Lung (tissue), 12 donors: ENCODE results near the gene ARHGAP45. TPM values are rescaled to one million over a fixed set of nuclear protein-coding genes. Genes with fewer than 3 reads are reported as not detected.

ENCODE experiments used
- ATAC-seq: fragments of 200-7000 bp; cut with Tn5 transposase; one replicate; pipeline ENCODE4 v1.9.1; 2020; ENCODE audit warnings: moderate number of reproducible peaks; ENCODE audit not compliant: insufficient read depth, low FRiP score
- DNase-seq, 3 donors: peaks; one replicate each; pipeline ENCODE4 v3.0.0-alpha.2; 2013 to 2017
- H3K27ac ChIP-seq, 2 donors: one replicate each; pipeline ENCODE4 v1.5.1; 2013; ENCODE audit warnings: mild to moderate bottlenecking in 2 of 2, moderate library complexity in 2 of 2, control low read depth in 1 of 2, inconsistent platforms in 1 of 2, low read depth in 1 of 2, low read length in 1 of 2
- H3K27me3 ChIP-seq, 3 donors: one replicate each; pipeline ENCODE4 v1.5.1; 2013; ENCODE audit warnings: low read length in 2 of 3; ENCODE audit not compliant: control insufficient read depth in 3 of 3, insufficient read depth in 3 of 3
- H3K36me3 ChIP-seq, 4 donors: one replicate each; pipeline ENCODE4 v1.5.1; 2013; ENCODE audit warnings: low read length in 4 of 4, mild to moderate bottlenecking in 1 of 4, moderate library complexity in 1 of 4; ENCODE audit not compliant: control insufficient read depth in 4 of 4, insufficient read depth in 4 of 4
- H3K4me1 ChIP-seq, 5 donors: one replicate each; pipeline ENCODE4 v1.5.1; 2013; ENCODE audit warnings: low read length in 5 of 5, mild to moderate bottlenecking in 2 of 5, moderate library complexity in 1 of 5; ENCODE audit not compliant: control insufficient read depth in 5 of 5, insufficient read depth in 5 of 5
- H3K4me3 ChIP-seq: one replicate; pipeline ENCODE4 v1.5.1; 2013; ENCODE audit warnings: mild to moderate bottlenecking, control low read depth, moderate library complexity
- H3K9ac ChIP-seq, 2 donors: one replicate each; pipeline ENCODE4 v1.5.1; 2013; ENCODE audit warnings: low read length in 2 of 2, control low read depth in 1 of 2; ENCODE audit not compliant: insufficient read depth in 1 of 2
- H3K9me3 ChIP-seq, 4 donors: one replicate each; pipeline ENCODE4 v1.5.1; 2013; ENCODE audit warnings: low read length in 3 of 4, mild to moderate bottlenecking in 1 of 4, moderate library complexity in 1 of 4; ENCODE audit not compliant: control insufficient read depth in 4 of 4, insufficient read depth in 3 of 4
- WGBS, 2 donors: extraction: QIAGEN DNeasy Blood & Tissue Kit; methylation state at CpG; one replicate each; pipeline ENCODE4 v1.1.7; 2013; 5-methylcytosine and 5-hydroxymethylcytosine counted together
- polyA plus RNA-seq, 2 donors: library from polyadenylated mRNA; stranded (reverse); fragments of 200-250 nt; gene quantifications; one replicate each; pipeline ENCODE4 v1.2.1, GENCODE V29; 2013
- total RNA-seq, 2 donors: library from RNA; depleted of rRNA in 1 of 2; stranded (reverse); fragments of >200 nt in 1 of 2; gene quantifications; one replicate each; pipeline ENCODE4 v1.2.1, GENCODE V29; 2014 to 2021
- TF ChIP-seq, protein P1 (sequence below): IDR thresholded peaks from 2 replicates; pipeline ENCODE4 v1.5.1; 2012; ENCODE audit warnings: mild to moderate bottlenecking; ENCODE audit errors: control extremely low read depth, extremely low read depth
- donor health status: control.
- donor health status: control.
- donor health status: Bipolar disorder and iron deficiency.
- donor health status: healthy.
- donor health status: DM: yes; HTN: yes; CAD: no.

Gene ARHGAP45
- total and polyA plus RNA-seq, 4 donors: 23.8 to 117 (median 80.9) TPM

DNA sequence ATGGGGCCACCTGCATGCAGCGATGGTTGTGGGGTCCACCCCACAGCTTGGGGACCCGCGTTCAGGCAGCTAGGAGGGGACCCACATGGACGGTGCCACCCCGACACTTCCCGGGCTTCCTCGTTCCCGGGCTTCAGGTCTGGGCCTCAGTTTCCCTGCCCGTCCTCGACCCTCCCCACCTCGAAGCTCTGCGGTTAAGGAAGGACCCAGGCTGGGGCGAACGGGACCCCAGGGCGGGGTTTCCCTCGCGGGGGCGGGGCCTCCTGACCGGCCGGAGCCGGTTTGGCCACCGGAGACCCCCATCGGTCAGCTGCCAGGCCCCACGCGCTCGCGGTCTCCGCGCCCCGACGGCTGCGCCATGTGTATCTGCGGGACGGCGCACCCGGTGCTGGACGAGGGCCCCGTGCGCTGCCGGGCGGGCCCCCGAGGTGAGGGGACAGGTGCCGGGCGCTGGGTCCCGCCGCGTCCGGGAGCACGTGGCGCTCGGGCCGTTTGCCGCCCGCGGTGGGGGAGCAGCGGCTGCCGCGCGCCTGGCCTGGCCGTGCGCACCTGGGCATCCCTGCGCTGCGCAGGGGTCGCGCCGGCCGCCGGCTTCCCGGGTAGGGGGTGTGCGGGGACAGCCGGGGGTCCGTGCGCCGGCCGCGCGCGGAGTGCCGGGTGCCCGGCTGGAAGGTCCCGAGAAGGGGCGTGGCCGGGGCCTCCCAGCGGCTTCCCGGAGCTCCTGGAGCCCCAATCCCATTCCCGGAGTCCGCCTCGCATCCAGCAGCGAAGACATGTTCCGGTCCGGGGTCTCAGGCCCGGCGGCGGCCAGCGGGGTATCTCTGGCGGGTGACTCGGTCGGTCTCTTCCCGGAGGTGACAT lies 4.2 kb downstream of the ARHGAP45 start:
- no peak for DNase-seq
- 47 to 67% methylated on average over 88 to 99 of the region's 99 CpGs for WGBS, 2 donors
- peaks cover 0 to 44% (median 39%) of the 10 kb centered on the region in 3 donors for H3K27me3 ChIP-seq

DNA sequence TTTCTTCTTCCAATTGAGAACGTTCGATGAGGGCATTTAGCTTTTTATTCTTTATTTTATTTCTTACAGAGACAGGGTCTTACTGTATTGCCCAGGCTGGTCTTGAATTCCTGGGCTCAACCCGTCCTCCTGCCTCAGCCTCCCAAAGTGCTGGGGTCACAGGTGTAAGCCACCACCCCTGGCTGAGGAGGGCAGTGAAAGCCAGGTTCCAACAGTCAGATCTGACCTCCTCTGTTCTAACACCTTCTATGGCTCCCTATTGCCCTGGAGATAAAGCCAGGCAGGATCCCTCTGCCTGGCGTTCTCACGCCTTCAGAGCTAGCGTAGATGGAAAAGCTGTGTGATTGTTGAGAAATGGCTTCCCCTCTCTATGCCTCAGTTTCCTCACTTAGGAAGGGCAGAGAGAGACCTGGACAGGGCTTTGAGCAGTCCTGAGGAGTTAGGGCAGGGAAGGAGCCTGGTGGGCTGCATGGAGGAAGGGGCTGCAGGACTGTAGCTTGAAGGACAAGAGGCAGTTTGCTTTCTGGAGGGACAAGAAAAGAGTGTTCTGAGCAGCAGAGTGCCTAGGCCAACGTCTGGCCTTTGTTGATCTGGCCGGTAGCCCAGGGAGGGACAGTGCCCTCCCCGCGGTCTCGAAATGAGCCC lies 5.5 kb downstream of the ARHGAP45 start:
- no peak overlapping the region for H3K27ac ChIP-seq

More for the DNA sequence above, 4.2 kb downstream of the ARHGAP45 start:
- Histone ChIP-seq H3K9ac (no peak overlapping the region), H3K36me3 (peaks cover 0 to 24% (median 0%) of the 10 kb centered on the region in 4 donors), H3K4me3 (no peak overlapping the region), H3K4me1 (peaks cover 0 to 30% (median 0%) of the 10 kb centered on the region in 5 donors), H3K9me3 (no peaks in the 10 kb centered on the region), H3K27ac (no peak overlapping the region)
- no peak for ATAC-seq
- TF ChIP-seq, protein P1, sequence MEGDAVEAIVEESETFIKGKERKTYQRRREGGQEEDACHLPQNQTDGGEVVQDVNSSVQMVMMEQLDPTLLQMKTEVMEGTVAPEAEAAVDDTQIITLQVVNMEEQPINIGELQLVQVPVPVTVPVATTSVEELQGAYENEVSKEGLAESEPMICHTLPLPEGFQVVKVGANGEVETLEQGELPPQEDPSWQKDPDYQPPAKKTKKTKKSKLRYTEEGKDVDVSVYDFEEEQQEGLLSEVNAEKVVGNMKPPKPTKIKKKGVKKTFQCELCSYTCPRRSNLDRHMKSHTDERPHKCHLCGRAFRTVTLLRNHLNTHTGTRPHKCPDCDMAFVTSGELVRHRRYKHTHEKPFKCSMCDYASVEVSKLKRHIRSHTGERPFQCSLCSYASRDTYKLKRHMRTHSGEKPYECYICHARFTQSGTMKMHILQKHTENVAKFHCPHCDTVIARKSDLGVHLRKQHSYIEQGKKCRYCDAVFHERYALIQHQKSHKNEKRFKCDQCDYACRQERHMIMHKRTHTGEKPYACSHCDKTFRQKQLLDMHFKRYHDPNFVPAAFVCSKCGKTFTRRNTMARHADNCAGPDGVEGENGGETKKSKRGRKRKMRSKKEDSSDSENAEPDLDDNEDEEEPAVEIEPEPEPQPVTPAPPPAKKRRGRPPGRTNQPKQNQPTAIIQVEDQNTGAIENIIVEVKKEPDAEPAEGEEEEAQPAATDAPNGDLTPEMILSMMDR: no peak

DNA sequence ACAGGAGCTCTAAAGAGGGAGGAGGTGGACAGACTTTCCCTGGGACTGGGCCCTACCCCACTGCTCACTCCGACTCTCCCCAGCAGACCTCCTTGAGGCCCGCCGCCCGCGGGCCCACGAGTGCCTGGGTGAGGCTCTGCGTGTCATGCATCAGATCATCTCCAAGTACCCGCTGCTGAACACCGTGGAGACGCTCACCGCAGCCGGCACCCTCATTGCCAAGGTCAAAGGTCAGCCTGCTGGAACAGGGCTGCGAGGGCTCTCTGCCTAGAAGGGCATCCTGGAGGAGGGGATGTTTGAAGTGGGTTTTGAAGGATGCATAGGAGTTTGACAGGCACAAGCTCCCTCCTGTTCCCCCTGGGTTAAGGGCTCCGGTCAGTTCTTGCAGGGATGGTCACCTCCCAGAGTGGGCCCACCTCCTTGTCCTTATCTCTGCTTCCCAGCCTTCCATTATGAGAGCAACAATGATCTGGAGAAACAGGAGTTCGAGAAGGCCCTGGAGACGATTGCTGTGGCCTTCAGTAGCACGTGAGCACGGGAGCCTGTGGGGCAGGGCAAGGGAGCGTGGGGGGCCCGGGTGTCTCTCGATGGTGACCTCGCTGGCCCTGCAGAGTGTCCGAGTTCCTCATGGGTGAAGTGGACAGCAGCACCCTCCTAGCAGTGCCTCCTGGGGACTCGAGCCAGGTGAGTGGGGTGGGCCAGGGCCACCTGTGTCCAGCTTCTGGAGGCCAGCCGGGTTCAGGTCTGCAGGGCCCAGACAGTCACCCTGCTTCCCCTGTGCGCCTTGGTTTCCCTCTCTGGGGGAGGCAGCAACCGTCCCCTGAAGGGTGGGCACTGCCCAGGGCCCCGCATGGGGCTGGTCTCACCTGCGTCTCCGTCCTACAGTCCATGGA lies 6.3 kb downstream of the ARHGAP45 start:
- TF ChIP-seq, protein P1: no peak
- H3K4me3 ChIP-seq: no peak overlapping the region
- no peak overlapping the region for H3K9ac ChIP-seq
- H3K36me3 ChIP-seq: peaks cover 0 to 27% (median 0%) of the 10 kb centered on the region in 4 donors
- 92 to 94% methylated on average over 30 of the region's 30 CpGs for WGBS, 2 donors
- H3K27me3 ChIP-seq: peaks cover 0 to 33% (median 31%) of the 10 kb centered on the region in 3 donors
- DNase-seq: no peak
- no peaks in the 10 kb centered on the region for H3K9me3 ChIP-seq
- H3K4me1 ChIP-seq: peaks cover 0 to 25% (median 0%) of the 10 kb centered on the region in 5 donors
- ATAC-seq: no peak
- peak overlapping the region in 1 of 2 donors; percentile 6 for H3K27ac ChIP-seq

More for the DNA sequence above, 5.5 kb downstream of the ARHGAP45 start:
- DNase-seq (no peak), ATAC-seq (no peak)
- peaks cover 0 to 36% (median 33%) of the 10 kb centered on the region in 3 donors for H3K27me3 ChIP-seq
- no peak overlapping the region for H3K4me3 ChIP-seq
- WGBS, 2 donors: 86 to 96% methylated on average over 11 of the region's 11 CpGs
- TF ChIP-seq, protein P1: no peak
- peaks cover 0 to 24% (median 0%) of the 10 kb centered on the region in 4 donors for H3K36me3 ChIP-seq
- no peak overlapping the region for H3K9ac ChIP-seq
- peaks cover 0 to 23% (median 0%) of the 10 kb centered on the region in 5 donors for H3K4me1 ChIP-seq
- H3K9me3 ChIP-seq: no peaks in the 10 kb centered on the region
